ENCODE data around the gene CEL.
"Not testable (repeated sequence)": the region's sequence is repeated elsewhere in the genome, so short reads cannot be mapped to it uniquely, and the experiment has no call there.

Gene CEL

GRCh38 chr9:133065070-133065388 lies 3.2 kb downstream of the CEL start:
- FAIRE-seq: no peak

GRCh38 chr9:133066181-133066983 lies 4.6 kb downstream of the CEL start:
- no peak for FAIRE-seq

- no peak for FAIRE-seq
Measured at GRCh38 chr9:133067006-133067405, 5.2 kb downstream of the CEL start.

GRCh38 chr9:133067813-133068212 lies 6.0 kb downstream of the CEL start:
- FAIRE-seq: no peak

- not testable (repeated sequence) for FAIRE-seq
Measured at GRCh38 chr9:133068431-133068830, 6.7 kb downstream of the CEL start.

GRCh38 chr9:133070500-133070961 lies 8.8 kb downstream of the CEL start:
- not testable (repeated sequence) for FAIRE-seq

GRCh38 chr9:133070985-133071384 lies 9.2 kb downstream of the CEL start:
- FAIRE-seq: not testable (repeated sequence)

GRCh38 chr9:133071484-133072150 lies 9.8 kb downstream of the CEL start:
- FAIRE-seq: no peak

- FAIRE-seq: not testable (repeated sequence)
Measured at GRCh38 chr9:133072210-133072609, 10.4 kb downstream of the CEL start.

GRCh38 chr9:133073086-133074014 lies 11.6 kb downstream of the CEL start:
- no peak for FAIRE-seq

- no peak for FAIRE-seq
Measured at GRCh38 chr9:133074111-133074651, 12.4 kb downstream of the CEL start.

GRCh38 chr9:133075925-133076630 lies 14.3 kb downstream of the CEL start:
- FAIRE-seq: no peak

GRCh38 chr9:133076691-133077090 lies 14.9 kb downstream of the CEL start:
- no peak for FAIRE-seq

GRCh38 chr9:133078486-133078885 lies 16.7 kb downstream of the CEL start:
- no peak for FAIRE-seq

GRCh38 chr9:133080161-133080560 lies 18.4 kb downstream of the CEL start:
- FAIRE-seq: no peak

- FAIRE-seq: not testable (repeated sequence)
Measured at GRCh38 chr9:133080786-133081779, 19.3 kb downstream of the CEL start.

- FAIRE-seq: not testable (repeated sequence)
Measured at GRCh38 chr9:133081957-133082644, 20.3 kb downstream of the CEL start.

- not testable (repeated sequence) for FAIRE-seq
Measured at GRCh38 chr9:133083688-133084087, 21.9 kb downstream of the CEL start.

GRCh38 chr9:133086212-133086860 lies 24.6 kb downstream of the CEL start:
- not testable (repeated sequence) for FAIRE-seq

GRCh38 chr9:133086894-133087293 lies 25.1 kb downstream of the CEL start:
- no peak for FAIRE-seq

Data from islet of Langerhans (tissue), 1 donor.